Sciatic nerve (tissue), 1 donor: Measurements from ENCODE around the gene ZNF232. TPM values are rescaled to one million over a fixed set of nuclear protein-coding genes. Genes with fewer than 3 reads are reported as not detected.

Source experiments
- total RNA-seq: library from RNA; stranded (reverse); fragmentation: NEBNext Ultra II Directional; extraction: Animal tissue kit (Norgen Biotek cat#: 25700); gene quantifications from one replicate; pipeline ENCODE4 v1.2.1, GENCODE V29; 2021
- donor health status: DM: no; HTN: no; CAD: no.

ZNF232 gene
- total RNA-seq, 1 donor from 2014 or later, result 10.0 TPM

Other genes starting within 250 kb of the ZNF232 start
- gene C17orf107, start 212.3 kb downstream of the ZNF232 start, total RNA-seq, result 2.4 TPM
- gene CHRNE, start 208.8 kb downstream of the ZNF232 start, total RNA-seq, result 2.3 TPM
- gene GP1BA, start 179.6 kb downstream of the ZNF232 start, total RNA-seq, result not detected
- 28.3 TPM for gene SLC25A11, start 171.8 kb downstream of the ZNF232 start, total RNA-seq
- gene RNF167, start 171.6 kb downstream of the ZNF232 start, total RNA-seq, result 76.5 TPM
- 234 TPM for gene PFN1, start 163.3 kb downstream of the ZNF232 start, total RNA-seq
- gene ENO3, start 160.8 kb downstream of the ZNF232 start, total RNA-seq, result 5.1 TPM
- 50.8 TPM for gene SPAG7, start 144.1 kb downstream of the ZNF232 start, total RNA-seq
- gene CAMTA2, start 124.2 kb downstream of the ZNF232 start, total RNA-seq, result 62.9 TPM
- gene INCA1, start 114.4 kb downstream of the ZNF232 start, total RNA-seq, result 1.6 TPM
- 143 TPM for gene KIF1C, start 113.9 kb downstream of the ZNF232 start, total RNA-seq
- not detected for gene SLC52A1, start 76.5 kb downstream of the ZNF232 start, total RNA-seq
- 6.6 TPM for gene ZFP3, start 33.4 kb downstream of the ZNF232 start, total RNA-seq
- gene USP6, start 4.2 kb upstream of the ZNF232 start, total RNA-seq, result 0.31 TPM
- gene ZNF594, start 80.0 kb upstream of the ZNF232 start, total RNA-seq, result 16.5 TPM
- gene SCIMP, start 123.0 kb upstream of the ZNF232 start, total RNA-seq, result 4.9 TPM
- gene RABEP1, start 170.4 kb upstream of the ZNF232 start, total RNA-seq, result 49.1 TPM